Embryonic facial prominence (tissue), 1 donor: ENCODE data around the gene KIF6.
"Not testable (repeated sequence)": the region's sequence is repeated elsewhere in the genome, so short reads cannot be mapped to it uniquely, and the experiment has no call there.

Experiments
- DNase-seq: peaks from one replicate; pipeline ENCODE4 v3.0.0-alpha.2; 2016; ENCODE audit errors: extremely low spot score

The KIF6 gene

GRCh38 chr6:39289490-39289889 lies 435.7 kb downstream of the KIF6 start:
- no peak for DNase-seq

- DNase-seq, result no peak
These were observed 437.6 kb downstream of the KIF6 start for GRCh38 chr6:39287601-39288000.

GRCh38 chr6:39286596-39286995 lies 438.6 kb downstream of the KIF6 start:
- DNase-seq, result not testable (repeated sequence)

GRCh38 chr6:39282774-39283173 lies 442.4 kb downstream of the KIF6 start:
- DNase-seq, result no peak

- DNase-seq, result no peak
These were observed 443.8 kb downstream of the KIF6 start for GRCh38 chr6:39281312-39281980.

- DNase-seq, result no peak
These were observed 444.9 kb downstream of the KIF6 start for GRCh38 chr6:39280247-39280731.
